HepG2 (cell line): Measurements from ENCODE around the gene SORBS2. TPM values are rescaled to one million over a fixed set of nuclear protein-coding genes. Genes with fewer than 3 reads are reported as not detected.
A peak's percentile ranks its signal among the peaks of the same experiment; 100 is the strongest.

Source experiments
- ATAC-seq: fragments of 200-7000 bp; cut with Tn5 transposase; 3 replicates; pipeline ENCODE4 v1.9.1; 2020; ENCODE audit warnings: mild to moderate bottlenecking, moderate library complexity
- BruUV-seq: library from RNA; stranded (reverse); fragments of 400-500 nt; replicated peaks from 2 replicates; lab custom pipeline; 2021; lab: Mats Ljungman, UMichigan
- CTCF ChIA-PET: fragments of 300-600 bp; formaldehyde crosslinking; extraction: SDS; loops from one replicate; lab custom pipeline; 2021; ENCODE audit warnings: low total read pairs, inconsistent platforms, low intra/inter-chr PET ratio; lab: Yijun Ruan, JAX
- POLR2A ChIA-PET: fragments of 350-600 bp; sonication (Branson Sonifier 250); formaldehyde crosslinking; loops from one replicate; lab custom pipeline; 2020; ENCODE audit warnings: antibody characterized with exemption, inconsistent platforms; lab: Yijun Ruan, JAX
- DNase-seq: peaks from one replicate; pipeline ENCODE4 v3.0.0-alpha.2; 2015; ENCODE audit warnings: low spot score
- FAIRE-seq: peaks from 3 replicates; lab custom pipeline; 2011; peaks lifted over from hg19 to GRCh38; lab: Jason Lieb, UNC
- H2AFZ ChIP-seq: one replicate; pipeline ENCODE4 v1.6.1; 2011; ENCODE audit warnings: low read length, inconsistent platforms
- H3K27ac ChIP-seq: fragments of 300-600 bp; 3 replicates; pipeline ENCODE4 v1.8.0; 2011; ENCODE audit warnings: mixed run types, mild to moderate bottlenecking, mixed read lengths, low read length, inconsistent platforms; ENCODE audit not compliant: insufficient read depth; ENCODE audit errors: extremely low read length
- H3K27me3 ChIP-seq, 2 experiments: fragments of 200-600 bp in 1 of 2; 2 replicates in 1 of 2; 3 replicates in 1 of 2; pipeline versions ENCODE4 v1.6.0 to v1.8.0; 2011; ENCODE audit warnings: low read length in 2 of 2, mild to moderate bottlenecking in 2 of 2, moderate library complexity in 2 of 2, inconsistent platforms in 1 of 2; ENCODE audit not compliant: insufficient read depth in 2 of 2, control insufficient read depth in 1 of 2
- H3K36me3 ChIP-seq, 2 experiments: fragments of 200-600 bp in 1 of 2; replicated peaks in 1 of 2; 2 replicates in 1 of 2; 3 replicates in 1 of 2; pipeline versions ENCODE4 v1.5.1 to v1.8.0; 2011; ENCODE audit warnings: low read length in 2 of 2, inconsistent platforms in 1 of 2; ENCODE audit not compliant: insufficient read depth in 2 of 2, control insufficient read depth in 1 of 2
- H3K4me1 ChIP-seq: 2 replicates; pipeline ENCODE4 v1.5.1; 2012; ENCODE audit warnings: low read length, inconsistent platforms; ENCODE audit not compliant: insufficient read depth
- H3K4me2 ChIP-seq: 2 replicates; pipeline ENCODE4 v1.6.0; 2011; ENCODE audit warnings: low read depth, low read length, inconsistent platforms
- H3K4me3 ChIP-seq, 3 experiments: fragments of 200-600 bp in 1 of 3; sonication (generic), shearing (Covaris generic) in 1 of 3; replicated peaks in 1 of 3; 2 replicates each; pipeline ENCODE4 v1.5.1; 2011 to 2016; ENCODE audit warnings: low read length in 3 of 3, inconsistent platforms in 2 of 3, low read depth in 2 of 3, mild to moderate bottlenecking in 2 of 3, control low read depth in 1 of 3, mixed read lengths in 1 of 3; ENCODE audit not compliant: insufficient read depth in 1 of 3
- H3K79me2 ChIP-seq: one replicate; pipeline ENCODE4 v1.6.1; 2011; ENCODE audit warnings: low read length, inconsistent platforms; ENCODE audit not compliant: insufficient read depth
- H3K9ac ChIP-seq: 2 replicates; pipeline ENCODE4 v1.6.0; 2011; ENCODE audit warnings: mild to moderate bottlenecking, low read depth, low read length, inconsistent platforms; ENCODE audit not compliant: insufficient read depth
- H3K9me3 ChIP-seq: 2 replicates; pipeline ENCODE4 v1.5.1; 2012; ENCODE audit warnings: mild to moderate bottlenecking, low read length
- H4K20me1 ChIP-seq: 2 replicates; pipeline ENCODE4 v1.6.0; 2011; ENCODE audit warnings: inconsistent platforms, mild to moderate bottlenecking, low read length, moderate library complexity; ENCODE audit not compliant: insufficient read depth
- ASH2L ChIP-seq: fragments of 300-600, 200-600 bp; sonication (generic); IDR thresholded peaks from 2 replicates; pipeline ENCODE4 v1.7.0; 2017; ENCODE audit warnings: low read depth, mild to moderate bottlenecking, moderate library complexity, mixed read lengths, low read length; ENCODE audit not compliant: insufficient read length
- CBX5 ChIP-seq: sonication (generic); formaldehyde crosslinking; IDR thresholded peaks from 2 replicates; pipeline ENCODE4 v1.4.0; 2020; ENCODE audit warnings: missing genetic modification reagents, borderline replicate concordance
- CEBPB ChIP-seq: IDR thresholded peaks from 2 replicates; pipeline ENCODE4 v1.6.1; 2011; ENCODE audit warnings: low read depth, low read length, improper control_type of control experiment, borderline replicate concordance
- CREM ChIP-seq, 2 experiments: sonication (generic) in 1 of 2; formaldehyde crosslinking in 1 of 2; IDR thresholded peaks; 2 replicates each; pipeline versions ENCODE4 v1.4.0 to v1.6.1; 2016 to 2020; ENCODE audit warnings: antibody characterized with exemption in 1 of 2, mild to moderate bottlenecking in 1 of 2, missing genetic modification reagents in 1 of 2
- IRF2 ChIP-seq: IDR thresholded peaks from 2 replicates; pipeline ENCODE4 v1.6.1; 2018; ENCODE audit warnings: missing genetic modification reagents, missing compliant biosample characterization
- MEIS1 ChIP-seq: sonication (generic); formaldehyde crosslinking; IDR thresholded peaks from 2 replicates; pipeline ENCODE4 v1.9.0; 2021; ENCODE audit warnings: mild to moderate bottlenecking, missing genetic modification reagents, moderate library complexity, borderline replicate concordance
- MNT ChIP-seq: fragments of 450-650 bp; IDR thresholded peaks from 2 replicates; pipeline ENCODE4 v1.6.1; 2016
- NR2F2 ChIP-seq: IDR thresholded peaks from 2 replicates; pipeline ENCODE4 v1.6.1; 2012; ENCODE audit warnings: low read depth, inconsistent platforms, borderline replicate concordance
- PBX2 ChIP-seq: IDR thresholded peaks from 2 replicates; pipeline ENCODE4 v1.6.1; 2016; ENCODE audit warnings: control low read depth
- SMAD3 ChIP-seq: sonication (generic); formaldehyde crosslinking; IDR thresholded peaks from 2 replicates; pipeline ENCODE4 v1.4.0; 2020; ENCODE audit warnings: missing genetic modification reagents
- YEATS4 ChIP-seq: sonication (generic); formaldehyde crosslinking; IDR thresholded peaks from 2 replicates; pipeline ENCODE4 v1.4.0; 2020; ENCODE audit warnings: missing genetic modification reagents, borderline replicate concordance
- ZMYM2 ChIP-seq: sonication (generic); formaldehyde crosslinking; IDR thresholded peaks from 2 replicates; pipeline ENCODE4 v1.8.0; 2022; ENCODE audit warnings: mild to moderate bottlenecking, missing genetic modification reagents
- ZNF329 ChIP-seq: sonication (generic); formaldehyde crosslinking; IDR thresholded peaks from 2 replicates; pipeline ENCODE4 v1.9.0; 2021; ENCODE audit warnings: low read depth, mild to moderate bottlenecking, missing genetic modification reagents
- ZNF414 ChIP-seq: sonication (generic); formaldehyde crosslinking; IDR thresholded peaks from 2 replicates; pipeline ENCODE4 v1.5.0; 2020; ENCODE audit warnings: missing genetic modification reagents
- ZNF430 ChIP-seq: sonication (generic); formaldehyde crosslinking; IDR thresholded peaks from 2 replicates; pipeline ENCODE4 v1.9.0; 2021; ENCODE audit warnings: mild to moderate bottlenecking, missing genetic modification reagents
- ZNF607 ChIP-seq: sonication (generic); formaldehyde crosslinking; IDR thresholded peaks from 2 replicates; pipeline ENCODE4 v1.5.1; 2020; ENCODE audit warnings: missing genetic modification reagents, mild to moderate bottlenecking, borderline replicate concordance
- ZNF704 ChIP-seq: sonication (generic); formaldehyde crosslinking; IDR thresholded peaks from 2 replicates; pipeline ENCODE4 v1.8.1; 2023; ENCODE audit warnings: mild to moderate bottlenecking, inconsistent platforms, moderate library complexity, missing genetic modification reagents, borderline replicate concordance
- WGBS: methylation state at CpG from one replicate; pipeline ENCODE4 v1.1.6; 2017; ENCODE audit warnings: low lambda C conversion rate; 5-methylcytosine and 5-hydroxymethylcytosine counted together
- in situ Hi-C: cut with HindIII; loops from 2 replicates; pipeline ENCODE4 v1.10.0; 2017; ENCODE audit warnings: low pct_unique_long_range_greater_than_20kb; ENCODE audit not compliant: extremely low pct_ligation_motif_present
- intact Hi-C: fragments of 100-400 bp; cut with micrococcal nuclease; formaldehyde crosslinking; loops from one replicate; pipeline ENCODE4 v1.10.0; 2022; ENCODE audit not compliant: unreplicated experiment
- polyA plus RNA-seq, 8 experiments: library from polyadenylated mRNA; depleted of rRNA in 3 of 8; stranded (reverse) in 7 of 8; unstranded in 1 of 8; fragments of >200 nt; fragmentation: Illumina TruSeq in 4 of 8; extraction: Trizol in 4 of 8; gene quantifications; 2 replicates each; pipeline versions ENCODE4 v1.2.1 to v1.2.3, GENCODE V29; 2011 to 2016; ENCODE audit warnings: low read depth in 4 of 8, missing spikeins in 1 of 8, mixed read lengths in 1 of 8; ENCODE audit not compliant: insufficient read depth in 1 of 8
- total RNA-seq, 5 experiments: library from RNA; depleted of rRNA; stranded (reverse); fragments of >200 nt; fragmentation: Illumina TruSeq; extraction: Trizol; gene quantifications; 2 replicates each; pipeline ENCODE4 v1.2.3, GENCODE V29; 2016; ENCODE audit warnings: low read depth in 1 of 5

SORBS2 gene
- total and polyA plus RNA-seq, 2 of the 13 experiments (the other 11 are each of a cell fraction or from before 2014, with no cell fraction given): 25.0 to 80.5 TPM

- Histone ChIP-seq H3K4me3 (peak overlapping the region in 1 of 3 experiments; percentile 21; a peak in 3 of 6 replicates), H3K36me3 (no peaks in the 10 kb centered on the region), H3K27ac (peak overlapping the region; percentile 97), H3K9me3 (no peaks in the 10 kb centered on the region), H3K4me2 (peak overlapping the region; percentile 70), H4K20me1 (no peaks in the 10 kb centered on the region), H3K4me1 (peaks cover 42% of the 10 kb centered on the region), H3K27me3 (no peaks in the 10 kb centered on the region; a peak in 1 of 5 replicates), H2AFZ (peak overlapping the region; percentile 7), H3K9ac (peak overlapping the region; percentile 83), H3K79me2 (no peaks in the 10 kb centered on the region)
- BruUV-seq: TSS peak; percentile 92
- peak; percentile 72 for FAIRE-seq
- POLR2A ChIA-PET: interaction anchor here (0.6 to 2.0 kb wide), 10 partner anchors 8 to 698 kb away, joined by 3 to 9 read pairs (median 4); partner anchors contain the start of genes ANKRD37 and F11
- intact Hi-C loops (loop anchor here (5.0 kb wide), 1 partner anchor 65 kb away; no protein-coding TSS in a partner anchor), in situ Hi-C loops (no loop called here)
- CTCF ChIA-PET: no interaction called here
- WGBS: 48% methylated on average over 21 of the region's 21 CpGs
- ATAC-seq: peak; percentile 94
- peak; percentile 80 for DNase-seq
- peak; percentile 67; the same call in 1 of the 2 replicates for TF ChIP-seq ZMYM2
- peak; percentile 20; the same call in 1 of the 2 replicates for TF ChIP-seq YEATS4 (CRISPR knock-in tag)
- TF ChIP-seq ZNF414 (CRISPR knock-in tag): 0 out of 2 replicates have a peak, but pooled peaks have one; percentile 54
- no peak for TF ChIP-seq ZNF329
- peak; percentile 48; the same call in 1 of the 2 replicates for TF ChIP-seq IRF2
- peak; percentile 41; the same call in 1 of the 2 replicates for TF ChIP-seq NR2F2
- no peak for TF ChIP-seq ZNF607 (CRISPR knock-in tag)
- TF ChIP-seq PBX2 (CRISPR knock-in tag): no peak
- no peak for TF ChIP-seq MEIS1 (CRISPR knock-in tag)
- TF ChIP-seq MNT: no peak
- TF ChIP-seq CEBPB: 0 out of 2 replicates have a peak, but pooled peaks have one; percentile 44
- peak; percentile 50; the same call in 1 of the 2 replicates for TF ChIP-seq CBX5 (CRISPR knock-in tag)
- peak; percentile 96 for TF ChIP-seq ASH2L
- peak; percentile 61; the same call in 1 of the 2 replicates for TF ChIP-seq ZNF430
- peak; percentile 56; the same call in 1 of the 2 replicates for TF ChIP-seq CREM (IDR thresholded peaks at IDR 0.05)
- no peak for TF ChIP-seq CREM (CRISPR knock-in tag; IDR thresholded peaks at IDR 0.05)
- TF ChIP-seq SMAD3: peak; percentile 38; the same call in 1 of the 2 replicates
- TF ChIP-seq ZNF704 (CRISPR knock-in tag): no peak
Observed at GRCh38 chr4:185567381-185568376, 244.3 kb downstream of the SORBS2 start.
